SU-DHL-6 (cell line): Measurements from ENCODE around the gene NCBP3.

Experiments
- H2AFZ ChIP-seq: fragments of 200-600 bp; sonication (generic); 2 replicates; pipeline ENCODE4 v1.6.1; 2014; ENCODE audit warnings: low read depth, mild to moderate bottlenecking, moderate library complexity, mixed read lengths, antibody characterized with exemption, low read length; ENCODE audit not compliant: severe bottlenecking
- H3F3A ChIP-seq: fragments of 200-600 bp; shearing (Covaris generic); 2 replicates; pipeline ENCODE4 v1.6.0; 2016; ENCODE audit warnings: antibody characterized with exemption, mild to moderate bottlenecking; ENCODE audit not compliant: insufficient read depth
- H3K27ac ChIP-seq: fragments of 200-600 bp; sonication (generic); 2 replicates; pipeline ENCODE4 v1.5.1; 2016; ENCODE audit warnings: low read depth, mild to moderate bottlenecking, low read length, moderate library complexity, mixed read lengths
- H3K27me3 ChIP-seq: fragments of 200-600 bp; sonication (generic), shearing (Covaris generic); 2 replicates; pipeline ENCODE4 v1.6.0; 2014; ENCODE audit warnings: mild to moderate bottlenecking, low read length
- H3K36me3 ChIP-seq: fragments of 200-600 bp; sonication (generic); 2 replicates; pipeline ENCODE4 v1.6.1; 2014; ENCODE audit warnings: mild to moderate bottlenecking, low read length, mixed read lengths
- H3K4me2 ChIP-seq: fragments of 300-600, 200-600 bp; shearing (Covaris generic), sonication (generic); 2 replicates; pipeline ENCODE4 v1.6.0; 2014; ENCODE audit warnings: low read length, low read depth, mild to moderate bottlenecking; ENCODE audit not compliant: poor library complexity, severe bottlenecking
- H3K4me3 ChIP-seq: fragments of 200-600 bp; sonication (generic); 2 replicates; pipeline ENCODE4 v1.5.1; 2014; ENCODE audit warnings: antibody characterized with exemption, low read length, mild to moderate bottlenecking, mixed read lengths; ENCODE audit not compliant: insufficient read depth, poor library complexity, severe bottlenecking
- H3K79me2 ChIP-seq: fragments of 200-600 bp; sonication (generic); 2 replicates; pipeline ENCODE4 v1.6.1; 2014; ENCODE audit warnings: mild to moderate bottlenecking, low read length, moderate library complexity; ENCODE audit not compliant: insufficient read depth
- H3K9ac ChIP-seq: fragments of 200-600 bp; sonication (generic); 2 replicates; pipeline ENCODE4 v1.7.0; 2014; ENCODE audit warnings: mild to moderate bottlenecking, low read length
- H3K9me2 ChIP-seq: fragments of 200-600 bp; sonication (generic); replicated peaks from 2 replicates; pipeline ENCODE4 v1.6.1; 2014; ENCODE audit warnings: low read length; ENCODE audit not compliant: insufficient read depth
- H3K9me3 ChIP-seq: fragments of 200-600 bp; sonication (generic); 2 replicates; pipeline ENCODE4 v1.6.1; 2014; ENCODE audit warnings: low read length, mixed read lengths; ENCODE audit not compliant: insufficient read depth
- H4K20me1 ChIP-seq: fragments of 200-600 bp; sonication (generic); 2 replicates; pipeline ENCODE4 v1.6.1; 2014; ENCODE audit warnings: low read depth, mild to moderate bottlenecking, antibody characterized with exemption, low read length, moderate library complexity, mixed read lengths
- CTCF ChIP-seq: fragments of 200-600 bp; sonication (generic); IDR thresholded peaks from one replicate; pipeline ENCODE4 v1.5.1; 2017; ENCODE audit warnings: antibody characterized with exemption, mild to moderate bottlenecking, low read length, moderate library complexity; ENCODE audit not compliant: insufficient read depth, poor library complexity, severe bottlenecking
- EZH2phosphoT487 ChIP-seq: fragments of 200-600 bp; sonication (generic), shearing (Covaris generic); conservative IDR thresholded peaks from 2 replicates; pipeline ENCODE4 v1.6.1; 2018; ENCODE audit warnings: mild to moderate bottlenecking, antibody characterized with exemption, low read length, moderate library complexity, mixed read lengths

Gene NCBP3

GRCh38 chr17:3755335-3756030 is 90.6 kb downstream of the NCBP3 start:
- peak overlapping the region; percentile 27 for H3K4me2 ChIP-seq
- H3K27ac ChIP-seq: no peak overlapping the region
- TF ChIP-seq EZH2phosphoT487 (no peak), CTCF (no peak)
- H2AFZ ChIP-seq: peak overlapping the region; percentile 92
- H3K27me3 ChIP-seq: no peaks in the 10 kb centered on the region
- H3K36me3 ChIP-seq: no peaks in the 10 kb centered on the region
- H3K79me2 ChIP-seq: no peaks in the 10 kb centered on the region
- H3K9me2 ChIP-seq: no peaks in the 10 kb centered on the region
- peaks cover 6% of the 10 kb centered on the region; the same call in 1 of the 2 replicates for H3F3A ChIP-seq
- peak overlapping the region; percentile 41; the same call in 1 of the 2 replicates for H3K9ac ChIP-seq
- peaks cover 4% of the 10 kb centered on the region; the same call in 1 of the 2 replicates for H3K9me3 ChIP-seq
- no peaks in the 10 kb centered on the region for H4K20me1 ChIP-seq
- H3K4me3 ChIP-seq: no peak overlapping the region

GRCh38 chr17:3754458-3755334 is 91.3 kb downstream of the NCBP3 start:
- no peaks in the 10 kb centered on the region for H3K9me2 ChIP-seq
- H3K27me3 ChIP-seq: no peaks in the 10 kb centered on the region
- H3K9ac ChIP-seq: peak overlapping the region; percentile 41; the same call in 1 of the 2 replicates
- H3K27ac ChIP-seq: no peak overlapping the region
- H3K36me3 ChIP-seq: no peaks in the 10 kb centered on the region
- no peak overlapping the region for H3K4me3 ChIP-seq
- H3K79me2 ChIP-seq: no peaks in the 10 kb centered on the region
- peak overlapping the region; percentile 34 for H3K4me2 ChIP-seq
- H2AFZ ChIP-seq: peak overlapping the region; percentile 92
- TF ChIP-seq CTCF: no peak
- TF ChIP-seq EZH2phosphoT487: no peak
- peaks cover under 1% of the 10 kb centered on the region; the same call in 1 of the 2 replicates for H3K9me3 ChIP-seq
- peaks cover 6% of the 10 kb centered on the region; the same call in 1 of the 2 replicates for H3F3A ChIP-seq
- H4K20me1 ChIP-seq: no peaks in the 10 kb centered on the region

- Histone ChIP-seq H3K9me3 (no peaks in the 10 kb centered on the region), H3K27ac (no peak overlapping the region), H3K36me3 (no peaks in the 10 kb centered on the region), H3K27me3 (no peaks in the 10 kb centered on the region), H2AFZ (no peak overlapping the region), H3K4me2 (no peak overlapping the region), H3K9ac (no peak overlapping the region), H3K4me3 (no peak overlapping the region), H4K20me1 (no peaks in the 10 kb centered on the region), H3F3A (peaks cover 6% of the 10 kb centered on the region; the same call in 1 of the 2 replicates), H3K9me2 (no peaks in the 10 kb centered on the region), H3K79me2 (no peaks in the 10 kb centered on the region)
- TF ChIP-seq CTCF: no peak
- TF ChIP-seq EZH2phosphoT487: no peak
These were observed 92.0 kb downstream of the NCBP3 start for GRCh38 chr17:3754066-3754457.
